OCI-LY1 (cell line): ENCODE results near the gene IP6K3.

Source experiments
- H2AFZ ChIP-seq: fragments of 200-600 bp; sonication (generic), shearing (Covaris generic); 2 replicates; pipeline ENCODE4 v1.6.0; 2014; ENCODE audit warnings: antibody characterized with exemption, mild to moderate bottlenecking, low read length
- H3F3A ChIP-seq: fragments of 200-600 bp; sonication (generic), shearing (Covaris generic); 2 replicates; pipeline ENCODE4 v1.6.0; 2014; ENCODE audit warnings: mild to moderate bottlenecking, antibody characterized with exemption, low read length, moderate library complexity; ENCODE audit not compliant: insufficient read depth
- H3K27ac ChIP-seq: fragments of 200-600 bp; sonication (generic); 2 replicates; pipeline ENCODE4 v1.5.1; 2014; ENCODE audit warnings: low read length, mixed run types, mild to moderate bottlenecking, low read depth; ENCODE audit not compliant: poor library complexity, severe bottlenecking
- H3K27me3 ChIP-seq: fragments of 200-600 bp; sonication (generic); 2 replicates; pipeline ENCODE4 v1.6.0; 2014; ENCODE audit warnings: antibody characterized with exemption, mild to moderate bottlenecking, low read length, moderate library complexity; ENCODE audit not compliant: insufficient read depth
- H3K36me3 ChIP-seq: fragments of 200-600 bp; sonication (generic); 2 replicates; pipeline ENCODE4 v1.6.1; 2014; ENCODE audit warnings: mild to moderate bottlenecking, antibody characterized with exemption, low read length, moderate library complexity, mixed read lengths; ENCODE audit not compliant: insufficient read depth
- H3K4me1 ChIP-seq: fragments of 200-600 bp; sonication (generic); 2 replicates; pipeline ENCODE4 v1.5.1; 2014; ENCODE audit warnings: mild to moderate bottlenecking, low read length, moderate library complexity; ENCODE audit not compliant: insufficient read depth, severe bottlenecking
- H3K4me2 ChIP-seq: fragments of 200-600 bp; sonication (generic), shearing (Covaris generic); 2 replicates; pipeline ENCODE4 v1.6.1; 2014; ENCODE audit warnings: low read length
- H3K4me3 ChIP-seq: fragments of 200-600 bp; sonication (generic); 2 replicates; pipeline ENCODE4 v1.5.1; 2014; ENCODE audit warnings: low read length, low read depth, mild to moderate bottlenecking, mixed read lengths; ENCODE audit not compliant: poor library complexity, severe bottlenecking
- H3K79me2 ChIP-seq: fragments of 200-600 bp; shearing (Covaris generic); 2 replicates; pipeline ENCODE4 v1.6.1; 2016; ENCODE audit warnings: mixed run types, low read length, mixed read lengths; ENCODE audit not compliant: insufficient read depth
- H3K9ac ChIP-seq: fragments of 200-600 bp; sonication (generic), shearing (Covaris generic); 2 replicates; pipeline ENCODE4 v1.6.1; 2014; ENCODE audit warnings: mild to moderate bottlenecking, low read length, mixed read lengths
- H3K9me2 ChIP-seq: fragments of 200-600 bp; sonication (generic), shearing (Covaris generic); 2 replicates; pipeline ENCODE4 v1.6.1; 2014; ENCODE audit warnings: low read depth, mild to moderate bottlenecking, low read length, mixed read lengths
- H3K9me3 ChIP-seq: fragments of 200-600 bp; shearing (Covaris generic); 2 replicates; pipeline ENCODE4 v1.6.1; 2014; ENCODE audit warnings: low read length, mixed read lengths
- H4K20me1 ChIP-seq: fragments of 200-600 bp; sonication (generic), shearing (Covaris generic); 2 replicates; pipeline ENCODE4 v1.6.0; 2016; ENCODE audit warnings: mild to moderate bottlenecking, low read length; ENCODE audit not compliant: insufficient read depth
- CTCF ChIP-seq: fragments of 200-600 bp; sonication (generic), shearing (Covaris generic); IDR thresholded peaks from 2 replicates; pipeline ENCODE4 v1.5.1; 2017; ENCODE audit warnings: mild to moderate bottlenecking, antibody characterized with exemption, low read length, moderate library complexity, mixed read lengths
- EZH2 ChIP-seq: fragments of 200-600 bp; sonication (generic), shearing (Covaris generic); IDR thresholded peaks from 2 replicates; pipeline ENCODE4 v1.8.0; 2017; ENCODE audit warnings: borderline replicate concordance, mixed run types, mild to moderate bottlenecking, antibody characterized with exemption, low read length, moderate library complexity, mixed read lengths

IP6K3 gene

GRCh38 chr6:33763483-33763882 lies 16.8 kb upstream of the IP6K3 start:
- peaks cover 6% of the 10 kb centered on the region for H3K27me3 ChIP-seq
- H3K4me2 ChIP-seq: no peak overlapping the region

GRCh38 chr6:33762713-33763112 lies 16.0 kb upstream of the IP6K3 start:
- peaks cover 6% of the 10 kb centered on the region for H3K27me3 ChIP-seq
- no peak for TF ChIP-seq EZH2
- TF ChIP-seq CTCF: no peak
- no peaks in the 10 kb centered on the region for H3K9me3 ChIP-seq
- no peak overlapping the region for H2AFZ ChIP-seq
- H3K9me2 ChIP-seq: no peaks in the 10 kb centered on the region
- no peak overlapping the region for H3K27ac ChIP-seq
- no peak overlapping the region for H3K9ac ChIP-seq
- no peaks in the 10 kb centered on the region for H3K36me3 ChIP-seq
- H3K79me2 ChIP-seq: no peaks in the 10 kb centered on the region
- no peak overlapping the region for H3K4me2 ChIP-seq
- no peaks in the 10 kb centered on the region for H4K20me1 ChIP-seq
- H3K4me3 ChIP-seq: no peak overlapping the region
- no peaks in the 10 kb centered on the region for H3K4me1 ChIP-seq
- H3F3A ChIP-seq: no peaks in the 10 kb centered on the region

More at GRCh38 chr6:33763483-33763882, 16.8 kb upstream of the IP6K3 start:
- no peaks in the 10 kb centered on the region for H3K79me2 ChIP-seq
- no peak overlapping the region for H3K27ac ChIP-seq
- H2AFZ ChIP-seq: no peak overlapping the region
- no peaks in the 10 kb centered on the region for H3K36me3 ChIP-seq
- H3K9me2 ChIP-seq: no peaks in the 10 kb centered on the region
- no peak overlapping the region for H3K4me3 ChIP-seq
- H3F3A ChIP-seq: no peaks in the 10 kb centered on the region
- no peaks in the 10 kb centered on the region for H3K4me1 ChIP-seq
- H4K20me1 ChIP-seq: no peaks in the 10 kb centered on the region
- no peaks in the 10 kb centered on the region for H3K9me3 ChIP-seq
- H3K9ac ChIP-seq: no peak overlapping the region
- TF ChIP-seq EZH2: no peak
- TF ChIP-seq CTCF: no peak

GRCh38 chr6:33761922-33762629 lies 15.4 kb upstream of the IP6K3 start:
- H3K27ac ChIP-seq: no peak overlapping the region

More at GRCh38 chr6:33761922-33762629, 15.4 kb upstream of the IP6K3 start:
- Histone ChIP-seq H3K36me3 (no peaks in the 10 kb centered on the region), H3K9ac (no peak overlapping the region), H3K27me3 (peaks cover 6% of the 10 kb centered on the region), H4K20me1 (no peaks in the 10 kb centered on the region), H3K79me2 (no peaks in the 10 kb centered on the region), H3K9me3 (no peaks in the 10 kb centered on the region), H3K4me1 (no peaks in the 10 kb centered on the region), H2AFZ (no peak overlapping the region), H3K9me2 (no peaks in the 10 kb centered on the region), H3K4me2 (no peak overlapping the region), H3F3A (no peaks in the 10 kb centered on the region), H3K4me3 (no peak overlapping the region)
- TF ChIP-seq EZH2 (no peak), CTCF (peak; percentile 48)
